A549 treated with AZD9567 at 1 μM for 4 hours (cell line): ENCODE measurements around the gene CFAP221. TPM values are rescaled to one million over a fixed set of nuclear protein-coding genes. Genes with fewer than 3 reads are reported as not detected.

Experiments
- total RNA-seq: library from RNA; stranded (reverse); fragments of 200-300 nt; extraction: Qiagen RNA extraction; gene quantifications from 5 replicates; pipeline ENCODE4 v1.2.3, GENCODE V29; 2022; ENCODE audit not compliant: insufficient read depth

The CFAP221 gene
- 0.20 to 0.42 TPM (median 0.30 TPM) in 4 of 5 replicates, not detected in the other for total RNA-seq

GRCh38 chr2:119544075-119544938, at the start of gene CFAP221:
CFAP221 (plus strand) TSS chr2:119544449; CDS start chr2:119546132, 1,683 bp downstream.

GRCh38 chr2:119523952-119524694, 20.1 kb upstream of the CFAP221 start, which contains the start of gene SCTR:
SCTR (minus strand) TSS chr2:119524483; CDS start chr2:119524226, 257 bp downstream.

Other genes starting within 250 kb of the CFAP221 start
- gene C2orf76, start 177.6 kb upstream of the CFAP221 start, total RNA-seq, result 7.6 to 12.0 TPM (median 11.5 TPM) in 5 replicates
- 391 to 531 TPM (median 404 TPM) in 5 replicates for gene DBI, start 177.5 kb upstream of the CFAP221 start, total RNA-seq
- 1.9 to 3.3 TPM (median 2.2 TPM) in 5 replicates for gene TMEM37, start 112.6 kb upstream of the CFAP221 start, total RNA-seq
- gene SCTR, start 20.0 kb upstream of the CFAP221 start, total RNA-seq, result not detected in 5 replicates
- 15.7 to 27.6 TPM (median 26.6 TPM) in 5 replicates for gene TMEM177, start 134.8 kb downstream of the CFAP221 start, total RNA-seq
- 13.5 to 31.0 TPM (median 15.9 TPM) in 5 replicates for gene PTPN4, start 215.5 kb downstream of the CFAP221 start, total RNA-seq